Fibroblast of pulmonary artery (primary cell): Measurements from ENCODE around the gene IL21R.

Experiments used
- DNase-seq: peaks from one replicate; pipeline ENCODE4 v3.0.0-alpha.2; 2010; ENCODE audit warnings: low read depth
- H3K4me3 ChIP-seq: replicated peaks from 2 replicates; pipeline ENCODE4 v1.5.1; 2011; ENCODE audit warnings: low read depth, mild to moderate bottlenecking, control low read depth, low read length, moderate library complexity
- TF ChIP-seq, protein P1 (sequence below): IDR thresholded peaks from 2 replicates; pipeline ENCODE4 v1.5.1; 2011; ENCODE audit warnings: mild to moderate bottlenecking, control low read depth, low read length, inconsistent platforms; ENCODE audit errors: missing control alignments

The IL21R gene

DNA sequence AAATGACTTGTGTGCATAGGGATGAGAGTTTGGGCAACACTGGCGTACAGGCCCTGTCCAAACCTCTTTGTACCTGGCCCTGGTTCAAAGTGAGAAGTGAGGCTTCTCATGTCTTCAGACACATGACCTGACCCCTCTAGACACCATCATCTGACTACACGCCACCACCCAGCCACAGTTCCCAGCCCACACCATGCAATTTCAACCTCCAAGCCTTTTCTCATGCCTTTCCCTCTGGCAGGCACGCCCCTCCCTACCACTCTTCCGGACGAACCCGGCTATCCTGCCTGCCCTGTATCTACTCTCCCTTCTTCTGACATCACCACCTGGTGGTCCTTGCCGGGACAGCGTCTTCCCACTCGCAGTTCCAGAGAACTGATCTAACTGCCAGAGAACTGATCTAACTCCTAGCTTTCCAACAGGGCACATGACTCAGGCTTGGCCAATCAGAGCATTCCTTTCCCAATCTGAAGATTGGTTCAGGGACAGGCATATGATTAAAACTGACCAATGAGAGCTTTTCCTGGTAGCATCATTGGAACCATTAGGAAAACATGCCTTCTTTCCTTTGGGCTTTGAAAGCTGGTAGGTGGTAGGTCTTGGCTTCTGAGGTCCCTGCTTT is 27.1 kb upstream of the IL21R start:
- TF ChIP-seq, protein P1, sequence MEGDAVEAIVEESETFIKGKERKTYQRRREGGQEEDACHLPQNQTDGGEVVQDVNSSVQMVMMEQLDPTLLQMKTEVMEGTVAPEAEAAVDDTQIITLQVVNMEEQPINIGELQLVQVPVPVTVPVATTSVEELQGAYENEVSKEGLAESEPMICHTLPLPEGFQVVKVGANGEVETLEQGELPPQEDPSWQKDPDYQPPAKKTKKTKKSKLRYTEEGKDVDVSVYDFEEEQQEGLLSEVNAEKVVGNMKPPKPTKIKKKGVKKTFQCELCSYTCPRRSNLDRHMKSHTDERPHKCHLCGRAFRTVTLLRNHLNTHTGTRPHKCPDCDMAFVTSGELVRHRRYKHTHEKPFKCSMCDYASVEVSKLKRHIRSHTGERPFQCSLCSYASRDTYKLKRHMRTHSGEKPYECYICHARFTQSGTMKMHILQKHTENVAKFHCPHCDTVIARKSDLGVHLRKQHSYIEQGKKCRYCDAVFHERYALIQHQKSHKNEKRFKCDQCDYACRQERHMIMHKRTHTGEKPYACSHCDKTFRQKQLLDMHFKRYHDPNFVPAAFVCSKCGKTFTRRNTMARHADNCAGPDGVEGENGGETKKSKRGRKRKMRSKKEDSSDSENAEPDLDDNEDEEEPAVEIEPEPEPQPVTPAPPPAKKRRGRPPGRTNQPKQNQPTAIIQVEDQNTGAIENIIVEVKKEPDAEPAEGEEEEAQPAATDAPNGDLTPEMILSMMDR: peak; percentile 61
- DNase-seq: peak; percentile 83
- H3K4me3 ChIP-seq: no peak overlapping the region

DNA sequence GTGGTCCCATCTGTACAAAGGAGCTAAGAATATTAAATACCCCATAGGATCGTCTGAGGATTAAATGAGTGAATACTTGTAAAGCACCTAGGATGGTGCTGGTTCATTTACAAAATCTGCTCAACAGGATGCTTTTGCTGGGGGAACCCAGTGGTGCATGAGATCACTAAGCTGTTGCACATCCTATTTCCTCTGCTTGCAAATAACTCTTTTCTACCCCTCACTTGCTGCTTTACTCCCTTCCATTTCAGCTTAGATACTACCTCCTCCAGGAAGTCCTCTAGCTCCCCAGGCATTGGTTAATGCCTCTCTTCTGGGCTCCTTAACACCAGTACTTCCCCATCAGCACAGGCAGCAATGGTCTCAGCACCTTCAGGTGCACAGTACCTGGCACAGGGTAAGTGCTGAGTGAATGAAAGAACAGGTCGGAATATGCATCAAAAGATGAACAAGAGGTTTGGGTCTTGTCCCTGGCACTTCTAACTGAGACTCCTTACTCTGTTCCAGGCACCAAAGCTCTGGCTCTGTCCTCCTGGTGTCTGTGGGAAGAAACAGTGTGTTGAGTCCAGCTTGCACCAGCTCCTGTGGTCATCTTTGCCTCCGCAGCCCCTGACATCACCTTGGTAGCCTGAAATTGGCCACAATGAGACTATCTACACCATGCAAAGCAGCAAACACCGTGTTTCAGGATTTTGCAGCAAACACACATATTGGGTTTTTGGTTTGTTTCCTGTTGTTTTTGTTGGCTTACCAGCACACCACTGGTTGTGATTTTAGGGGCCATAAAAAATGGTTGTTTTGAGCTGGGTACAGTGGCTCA is 24.1 kb upstream of the IL21R start:
- DNase-seq: no peak
- TF ChIP-seq, protein P1: no peak
- H3K4me3 ChIP-seq: no peak overlapping the region

DNA sequence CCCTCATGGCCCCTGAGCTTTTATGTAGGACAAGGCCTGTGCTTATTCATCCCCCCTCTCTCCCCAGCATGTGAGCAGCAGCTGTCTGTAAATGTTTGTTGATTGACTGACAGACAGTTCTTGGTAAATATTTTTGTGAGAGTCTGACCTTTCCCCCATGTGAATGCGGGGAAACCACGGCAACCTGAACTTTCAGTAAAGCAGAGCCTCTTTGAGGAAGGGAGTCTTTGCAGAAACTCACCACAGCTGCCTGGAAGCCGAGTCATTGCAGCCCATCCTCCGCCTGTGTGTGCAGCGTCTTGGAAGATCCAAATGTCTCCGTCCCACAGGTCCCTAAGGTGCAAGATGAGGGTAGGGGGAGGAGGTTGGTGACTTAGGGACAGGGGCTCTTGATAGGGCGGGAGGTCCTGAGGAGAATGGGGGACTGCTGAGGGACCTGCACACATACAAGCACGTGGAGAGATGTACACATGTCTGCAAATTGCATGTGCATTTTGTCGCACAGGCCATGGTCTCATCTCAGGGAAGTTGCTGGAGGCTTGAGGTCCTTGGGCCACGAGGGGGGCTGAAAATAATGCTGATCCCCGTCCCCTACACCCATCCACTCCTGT is 23.0 kb upstream of the IL21R start:
- no peak for DNase-seq
- TF ChIP-seq, protein P1: no peak
- no peak overlapping the region for H3K4me3 ChIP-seq

DNA sequence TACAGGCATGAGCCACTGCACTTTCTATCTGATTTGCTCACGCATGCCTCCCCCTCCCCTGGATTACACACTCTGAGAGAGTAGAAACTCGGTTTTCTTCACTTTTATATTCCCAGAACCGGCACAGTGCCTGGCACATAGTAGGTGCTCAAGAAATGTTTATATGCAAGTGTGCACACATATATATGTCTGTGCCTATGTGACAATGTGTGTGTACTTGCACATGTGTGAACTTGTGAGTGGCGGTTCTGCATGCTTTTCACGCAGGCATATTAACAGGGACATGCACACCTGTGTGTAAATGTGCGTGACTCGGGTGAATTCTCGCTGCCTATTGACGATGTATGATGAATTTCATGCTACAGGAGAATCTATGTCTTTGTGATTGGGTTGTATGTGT is 22.1 kb upstream of the IL21R start:
- H3K4me3 ChIP-seq: no peak overlapping the region
- TF ChIP-seq, protein P1: no peak
- no peak for DNase-seq

DNA sequence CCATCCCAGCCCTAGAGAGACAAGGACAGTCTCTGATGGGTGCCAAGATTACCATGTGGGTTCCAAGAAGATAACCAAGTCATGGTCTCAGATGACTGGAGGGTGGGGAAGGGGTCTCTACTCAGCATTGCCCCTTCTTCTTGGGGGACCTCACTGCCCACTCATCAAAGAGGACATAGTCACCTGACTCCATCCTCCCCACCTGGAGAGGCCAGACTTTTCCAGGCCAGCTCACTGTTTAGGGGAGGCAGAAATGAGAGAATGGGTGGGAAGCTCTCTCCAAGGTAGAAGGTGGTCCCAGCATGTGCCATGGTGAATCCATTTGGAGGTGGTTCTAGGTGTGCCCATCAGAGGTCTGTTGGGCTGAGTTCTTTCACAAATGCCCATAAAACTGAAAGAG is 20.7 kb upstream of the IL21R start:
- TF ChIP-seq, protein P1: no peak
- no peak for DNase-seq
- no peak overlapping the region for H3K4me3 ChIP-seq

DNA sequence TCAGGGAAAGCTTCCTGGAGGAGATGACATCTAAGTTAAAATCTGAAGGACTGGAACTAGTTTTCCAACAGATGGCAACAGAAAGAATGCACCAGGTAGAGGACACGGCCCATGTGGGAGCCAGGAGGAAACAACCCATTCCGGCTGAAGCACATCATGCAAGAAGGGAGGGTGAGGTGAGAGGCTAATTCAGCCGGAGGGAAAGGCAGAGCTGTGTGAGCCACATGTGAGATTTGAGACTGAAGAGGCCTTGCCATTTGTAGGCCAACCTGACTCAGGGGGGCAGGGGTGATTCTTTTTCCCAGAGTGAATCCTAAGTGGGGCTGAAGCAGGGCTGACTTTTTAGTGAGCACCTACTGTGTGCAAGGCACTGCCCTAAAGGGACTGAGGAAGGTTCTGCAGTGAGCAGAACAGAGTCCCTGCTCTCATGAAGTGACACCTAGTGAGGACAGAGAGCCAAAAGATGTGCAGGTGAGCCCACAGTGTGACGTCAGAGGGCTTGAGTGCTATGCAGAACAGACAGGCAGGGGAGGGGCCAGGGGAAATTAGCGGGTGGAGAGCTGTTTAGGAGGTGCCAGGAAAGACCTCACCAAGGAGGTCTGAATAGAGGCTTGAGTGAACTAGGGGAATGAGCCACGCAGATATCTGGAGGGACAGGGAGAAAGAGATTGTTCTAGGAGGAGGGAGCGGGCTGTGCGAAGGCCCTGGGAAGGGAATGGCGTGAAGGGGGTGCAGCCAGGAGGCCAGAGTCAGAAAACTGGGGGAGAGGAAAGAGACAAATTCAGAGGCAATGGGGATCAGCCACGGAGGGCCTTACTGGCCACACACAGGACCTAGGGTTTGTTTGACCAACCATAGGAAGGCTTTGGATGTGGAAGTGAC is 19.8 kb upstream of the IL21R start:
- H3K4me3 ChIP-seq: no peak overlapping the region
- TF ChIP-seq, protein P1: no peak
- no peak for DNase-seq
